ENCODE measurements around the gene RIC1.

GRCh38 chr9:5586391-5586802 lies 42.5 kb upstream of the RIC1 start:
- no peak for TF ChIP-seq CBX5 (IDR thresholded peaks at IDR 0.05; ENCODE audit: borderline replicate concordance, low read depth)
- no peak for TF ChIP-seq FOS (IDR thresholded peaks at IDR 0.05; ENCODE audit: extremely low read depth, insufficient read length)
- no peak for TF ChIP-seq PTBP1 (IDR thresholded peaks at IDR 0.05; ENCODE audit: low read depth, low read length)
- TF ChIP-seq SIN3A (IDR thresholded peaks at IDR 0.05; ENCODE audit: borderline replicate concordance in 2 of 2, control insufficient read depth in 1 of 2, low read depth in 2 of 2, low read length in 2 of 2): no peak
- no peak for TF ChIP-seq ZNF217 (CRISPR knock-in tag; IDR thresholded peaks at IDR 0.05)
- TF ChIP-seq POLR2A (conservative IDR thresholded peaks at IDR 0.05): no peak
- no peak for TF ChIP-seq ZNF232 (CRISPR knock-in tag; IDR thresholded peaks at IDR 0.05)
- TF ChIP-seq YY1 (IDR thresholded peaks at IDR 0.05; ENCODE audit: borderline replicate concordance in 1 of 3, control insufficient read depth in 1 of 3, extremely low read depth in 1 of 3, insufficient read depth in 3 of 3, insufficient read length in 1 of 3, insufficient replicate concordance in 2 of 3, low read depth in 1 of 3, low read length in 2 of 3): no peak
